A549 treated with CpdA at 1 μM for 4 hours (cell line): ENCODE data around the gene OR51S1. TPM values are rescaled to one million over a fixed set of nuclear protein-coding genes. Genes with fewer than 3 reads are reported as not detected.

ENCODE experiments used
- total RNA-seq: library from RNA; stranded (reverse); fragments of 200-300 nt; extraction: Qiagen RNA extraction; gene quantifications from 5 replicates; pipeline ENCODE4 v1.2.3, GENCODE V29; 2022; ENCODE audit warnings: low read depth

OR51S1 gene
- not detected in 5 replicates for total RNA-seq

DNA sequence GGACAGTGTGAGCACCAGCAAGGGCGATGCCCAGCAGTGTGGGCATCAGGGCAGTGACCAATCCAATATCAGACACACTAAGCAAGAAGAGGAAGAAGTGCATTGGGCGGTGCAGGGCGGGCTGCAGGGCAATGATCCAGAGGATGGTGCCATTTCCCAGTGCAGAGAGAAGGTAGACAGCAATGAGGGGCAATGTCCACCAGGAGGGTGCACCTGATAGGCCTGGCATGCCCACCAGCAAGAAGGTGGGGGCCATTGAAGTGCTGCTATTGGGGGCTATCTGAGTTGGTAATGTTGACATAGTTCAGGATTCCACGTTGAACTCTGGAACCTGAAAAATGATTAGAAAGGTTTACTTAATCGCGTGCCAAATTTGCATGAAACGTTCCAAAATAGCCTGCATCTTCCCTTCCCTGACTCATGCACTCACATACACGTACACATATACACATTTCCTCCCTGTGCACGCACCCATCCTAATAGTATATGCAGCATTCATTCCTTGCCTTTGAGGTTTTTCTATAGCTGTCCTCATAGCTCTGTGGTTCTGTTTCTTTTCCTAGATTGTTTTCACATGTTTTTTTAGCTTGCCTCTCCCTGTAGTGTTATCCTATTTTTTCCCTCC is at the start of gene OR51S1:
Gene OR51S1, minus strand, starts transcription at position 301 of the 625 bp plus-strand sequence. Its CDS starts 0 bp downstream, at position 301.

GRCh38 chr11:4881860-4882500 is 33.0 kb upstream of the OR51S1 start, which contains the start of gene OR51T1:
Gene OR51T1 (plus strand): TSS chr11:4881900. CDS start chr11:4881900, 0 bp downstream.

GRCh38 chr11:4821021-4821420 is 28.0 kb downstream of the OR51S1 start, which contains the start of gene OR51F2:
Gene OR51F2 (plus strand): TSS chr11:4821321. CDS start chr11:4821422, 101 bp downstream.

DNA sequence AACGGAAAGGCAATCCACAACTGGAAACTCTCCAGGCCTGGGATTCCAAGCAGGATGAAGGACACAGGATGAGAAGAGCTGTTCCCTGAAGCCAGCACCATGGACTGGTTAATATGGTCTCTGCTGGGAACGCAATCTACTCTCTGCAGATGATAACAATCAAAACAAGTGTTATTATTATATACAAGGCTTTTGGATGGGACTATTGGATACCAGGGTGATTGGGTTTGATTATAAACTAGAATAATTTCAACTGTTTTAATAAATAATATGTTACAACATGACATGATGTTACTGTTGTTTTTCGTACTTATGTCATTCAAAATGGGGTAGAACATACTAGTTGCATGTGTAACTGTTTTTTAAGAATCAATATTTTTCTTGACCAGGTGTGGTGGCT is 44.7 kb downstream of the OR51S1 start, which contains the start of gene OR52R1:
Gene OR52R1, minus strand, starts transcription at position 101 of the 400 bp plus-strand sequence. Its CDS starts 0 bp downstream, at position 101.

Other genes with a start within 250 kb of the OR51S1 start
- 8.0 to 10.8 TPM (median 9.3 TPM) in 5 replicates for gene TRIM68, start 241.0 kb downstream of the OR51S1 start, total RNA-seq
- gene OR51D1, start 211.7 kb downstream of the OR51S1 start, total RNA-seq = not detected in 5 replicates
- not detected in 5 replicates for gene OR51E1, start 205.2 kb downstream of the OR51S1 start, total RNA-seq
- 0.02 to 0.14 TPM in 2 of 5 replicates, not detected in the others for gene OR51E2, start 151.4 kb downstream of the OR51S1 start, total RNA-seq
- gene MMP26, start 144.4 kb downstream of the OR51S1 start, total RNA-seq = not detected in 5 replicates
- gene OR51F1, start 79.3 kb downstream of the OR51S1 start, total RNA-seq = not detected in 5 replicates
- not detected in 5 replicates for gene OR52R1, start 44.8 kb downstream of the OR51S1 start, total RNA-seq
- not detected in 5 replicates for gene OR51F2, start 27.9 kb downstream of the OR51S1 start, total RNA-seq
- gene OR51T1, start 32.7 kb upstream of the OR51S1 start, total RNA-seq = not detected in 5 replicates
- gene OR51A7, start 54.6 kb upstream of the OR51S1 start, total RNA-seq = not detected in 5 replicates
- gene OR51G2, start 70.1 kb upstream of the OR51S1 start, total RNA-seq = not detected in 5 replicates
- gene OR51G1, start 75.1 kb upstream of the OR51S1 start, total RNA-seq = not detected in 5 replicates
- gene OR51A4, start 98.4 kb upstream of the OR51S1 start, total RNA-seq = not detected in 5 replicates
- not detected in 5 replicates for gene OR51A2, start 106.5 kb upstream of the OR51S1 start, total RNA-seq
- not detected in 5 replicates for gene OR51L1, start 145.6 kb upstream of the OR51S1 start, total RNA-seq
- not detected in 5 replicates for gene OR52J3, start 197.3 kb upstream of the OR51S1 start, total RNA-seq
- gene OR52E2, start 210.4 kb upstream of the OR51S1 start, total RNA-seq = not detected in 5 replicates
- gene OR52E1, start 220.4 kb upstream of the OR51S1 start, total RNA-seq = not detected in 5 replicates